Aorta (tissue), 5 donors: ENCODE results near the gene CDH9. TPM values are rescaled to one million over a fixed set of nuclear protein-coding genes. Genes with fewer than 3 reads are reported as not detected.

Experiments used
- ATAC-seq: fragments of 200-7000 bp; cut with Tn5 transposase; one replicate; pipeline ENCODE4 v1.9.1; 2022; ENCODE audit warnings: moderate library complexity; ENCODE audit not compliant: low FRiP score
- DNase-seq, 2 donors: peaks; one replicate each; pipeline ENCODE4 v3.0.0-alpha.2; 2020
- H3K27ac ChIP-seq, 2 donors: one replicate each; pipeline ENCODE4 v1.5.1; 2013; ENCODE audit warnings: low read length in 2 of 2, mild to moderate bottlenecking in 2 of 2, moderate library complexity in 2 of 2, control low read depth in 1 of 2, inconsistent platforms in 1 of 2, low read depth in 1 of 2
- H3K27me3 ChIP-seq, 2 donors: one replicate each; pipeline ENCODE4 v1.6.1; 2013; ENCODE audit warnings: control low read depth in 1 of 2, low read length in 1 of 2, mild to moderate bottlenecking in 1 of 2, moderate library complexity in 1 of 2; ENCODE audit not compliant: insufficient read depth in 2 of 2, control insufficient read depth in 1 of 2
- H3K36me3 ChIP-seq, 2 donors: one replicate each; pipeline ENCODE4 v1.6.1; 2013; ENCODE audit warnings: control low read depth in 1 of 2, low read length in 1 of 2, mild to moderate bottlenecking in 1 of 2; ENCODE audit not compliant: insufficient read depth in 2 of 2, control insufficient read depth in 1 of 2
- H3K4me1 ChIP-seq, 2 donors: one replicate each; pipeline ENCODE4 v1.6.1; 2013; ENCODE audit warnings: low read length in 2 of 2, control low read depth in 1 of 2, mild to moderate bottlenecking in 1 of 2, moderate library complexity in 1 of 2; ENCODE audit not compliant: insufficient read depth in 2 of 2, control insufficient read depth in 1 of 2
- H3K4me3 ChIP-seq, 2 donors: one replicate each; pipeline ENCODE4 v1.5.1; 2013; ENCODE audit warnings: low read length in 2 of 2, control low read depth in 1 of 2, mild to moderate bottlenecking in 1 of 2
- H3K9me3 ChIP-seq: one replicate; pipeline ENCODE4 v1.6.1; 2013; ENCODE audit warnings: mild to moderate bottlenecking, low read length; ENCODE audit not compliant: control insufficient read depth
- WGBS, 2 donors: extraction: QIAGEN DNeasy Blood & Tissue Kit; methylation state at CpG; one replicate each; pipeline ENCODE4 v1.1.7; 2013; 5-methylcytosine and 5-hydroxymethylcytosine counted together
- intact Hi-C, 2 donors: fragments of 100-400 bp; cut with DNase I; formaldehyde crosslinking; loops; one replicate each; pipeline versions ENCODE4 v1.14.2 to v1.15.0; 2022
- polyA plus RNA-seq, 2 donors: library from polyadenylated mRNA; stranded (reverse); fragments of 200-250 nt; gene quantifications; one replicate each; pipeline ENCODE4 v1.2.3, GENCODE V29; 2013
- total RNA-seq, 2 donors: library from RNA; stranded (reverse); fragmentation: NEBNext Ultra II Directional; extraction: Animal tissue kit (Norgen Biotek cat#: 25700); gene quantifications; one replicate each; pipeline ENCODE4 v1.2.1, GENCODE V29; 2021
- donor health status: healthy with polysubstance abuse.
- donor health status: Bipolar disorder and iron deficiency.
- donor health status: DM: no; HTN: no; CAD: no.
- donor health status: DM: no; HTN: no; CAD: no.
- donor health status: DM: yes; HTN: yes; CAD: no.

Gene CDH9
- total and polyA plus RNA-seq, 4 donors = not detected

DNA sequence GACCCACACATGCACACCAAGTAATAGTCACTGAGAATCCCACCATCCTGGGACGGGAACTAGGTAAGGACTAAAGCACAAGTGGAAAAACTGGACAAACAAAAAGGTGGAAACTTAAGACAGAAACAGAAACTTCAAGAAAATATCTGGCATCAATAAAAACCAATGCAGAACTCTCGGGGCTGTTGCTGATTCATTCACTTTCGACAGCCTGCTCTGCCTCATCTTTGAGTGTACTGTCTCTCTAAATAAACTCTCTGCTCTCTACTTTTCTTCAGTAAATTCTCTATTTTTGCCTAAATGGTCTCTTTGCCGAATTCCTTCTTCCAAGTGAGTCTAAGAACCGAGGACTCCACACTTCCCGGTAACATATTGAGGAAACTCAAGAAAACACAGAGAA is 116.9 kb downstream of the CDH9 start:
- 88 to 89% methylated on average over 6 of the region's 6 CpGs for WGBS, 2 donors
- H3K4me3 ChIP-seq = no peak overlapping the region
- no peaks in the 10 kb centered on the region for H3K4me1 ChIP-seq
- H3K36me3 ChIP-seq = no peaks in the 10 kb centered on the region
- intact Hi-C loops = no loop called here
- ATAC-seq (no peak), DNase-seq (no peak)
- no peaks in the 10 kb centered on the region for H3K27me3 ChIP-seq
- no peak overlapping the region for H3K27ac ChIP-seq
- H3K9me3 ChIP-seq = no peaks in the 10 kb centered on the region

DNA sequence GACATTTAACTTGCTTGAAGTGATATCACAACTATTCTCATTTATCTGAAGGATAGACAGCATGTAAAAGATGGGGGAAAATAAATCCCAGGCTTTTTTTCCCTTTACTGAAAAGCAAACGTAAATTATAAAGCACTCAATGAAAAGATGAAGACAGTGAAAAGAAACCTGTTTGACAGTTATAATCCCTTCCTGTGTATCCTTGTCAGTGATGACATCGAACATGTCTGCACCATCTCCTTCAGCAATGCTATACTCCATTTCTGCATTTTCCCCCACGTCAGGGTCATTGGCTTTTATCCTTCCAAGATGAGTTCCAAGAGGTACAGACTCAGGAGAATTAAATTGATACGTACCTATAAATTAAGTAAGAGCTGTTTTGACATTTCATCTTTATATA is 134.9 kb downstream of the CDH9 start:
- no peak overlapping the region for H3K27ac ChIP-seq
- WGBS, 2 donors = 68 to 73% methylated on average over 4 of the region's 4 CpGs
- H3K9me3 ChIP-seq = no peaks in the 10 kb centered on the region
- intact Hi-C loops = no loop called here
- ATAC-seq (no peak), DNase-seq (no peak)
- H3K4me1 ChIP-seq = no peaks in the 10 kb centered on the region
- no peak overlapping the region for H3K4me3 ChIP-seq
- no peaks in the 10 kb centered on the region for H3K36me3 ChIP-seq
- H3K27me3 ChIP-seq = no peaks in the 10 kb centered on the region

DNA sequence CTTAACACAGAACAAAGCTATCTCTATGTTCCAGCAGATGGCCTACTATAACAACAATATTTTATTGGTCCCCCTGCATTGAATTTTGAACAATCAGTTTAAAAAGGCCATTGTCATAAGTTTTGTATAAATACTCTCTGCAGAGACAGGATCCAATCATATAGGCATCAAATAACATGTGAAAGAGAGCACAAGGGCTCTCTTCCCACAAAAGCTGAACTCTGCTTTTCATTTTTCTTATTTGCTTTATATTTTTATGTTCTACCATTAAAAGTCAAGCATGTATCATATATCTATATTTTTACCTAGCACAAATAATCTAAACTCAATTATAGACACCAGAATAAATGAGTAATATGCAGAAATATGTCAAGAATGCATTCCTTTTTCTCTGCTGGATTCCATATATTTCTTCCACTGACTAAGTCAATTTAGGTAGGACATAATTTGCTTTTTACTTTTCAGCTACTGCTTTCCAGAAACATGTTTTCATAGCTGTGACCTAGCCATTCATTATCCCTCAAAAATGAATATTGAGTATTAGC is 143.6 kb downstream of the CDH9 start:
- Histone ChIP-seq H3K4me1 (no peaks in the 10 kb centered on the region), H3K27me3 (no peaks in the 10 kb centered on the region), H3K4me3 (no peak overlapping the region), H3K36me3 (no peaks in the 10 kb centered on the region), H3K27ac (no peak overlapping the region), H3K9me3 (no peaks in the 10 kb centered on the region)
- intact Hi-C loops = no loop called here
- DNase-seq (no peak), ATAC-seq (no peak)

DNA sequence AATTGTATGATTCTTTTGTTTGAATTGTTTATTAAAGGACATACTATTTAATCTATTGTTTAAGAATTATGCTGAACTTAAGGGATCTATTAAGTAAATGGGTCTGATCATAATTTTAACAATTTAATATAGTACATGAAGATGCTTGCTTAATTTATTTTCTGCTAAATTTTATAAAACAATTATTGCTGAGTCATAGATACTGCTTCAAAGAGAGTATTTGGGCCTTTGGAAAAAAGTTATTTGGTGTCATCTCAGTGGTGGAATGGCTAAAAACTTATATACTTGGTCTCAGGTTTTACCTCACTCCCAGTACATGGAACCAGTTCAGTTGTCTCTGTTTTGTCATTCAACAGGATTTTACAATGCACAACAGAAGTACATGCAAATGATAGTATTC is 145.3 kb downstream of the CDH9 start:
- H3K4me1 ChIP-seq = no peaks in the 10 kb centered on the region
- H3K4me3 ChIP-seq = no peak overlapping the region
- H3K27ac ChIP-seq = no peak overlapping the region
- H3K9me3 ChIP-seq = no peaks in the 10 kb centered on the region
- no peaks in the 10 kb centered on the region for H3K36me3 ChIP-seq
- no peaks in the 10 kb centered on the region for H3K27me3 ChIP-seq
- ATAC-seq (no peak), DNase-seq (no peak)
- intact Hi-C loops = no loop called here

DNA sequence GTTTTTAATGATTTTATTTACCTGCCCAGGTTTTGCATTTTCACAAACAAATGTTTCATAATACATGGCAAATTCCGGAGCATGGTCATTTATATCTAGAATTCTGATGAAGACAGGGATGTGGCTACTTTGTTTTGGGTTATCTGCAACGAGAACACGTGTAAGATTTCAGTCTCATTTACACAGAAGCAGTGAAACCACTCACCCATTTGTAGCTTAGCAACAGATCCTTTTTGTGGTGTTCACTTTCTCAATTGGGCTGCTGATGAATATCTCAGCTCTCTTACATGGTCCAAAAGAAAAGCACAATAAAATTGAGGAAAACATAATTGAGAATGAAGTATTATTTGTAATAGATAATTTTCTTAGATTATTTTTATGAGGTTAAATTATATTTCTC is 148.6 kb downstream of the CDH9 start:
- no peaks in the 10 kb centered on the region for H3K9me3 ChIP-seq
- no peak for DNase-seq
- no peaks in the 10 kb centered on the region for H3K27me3 ChIP-seq
- no peak overlapping the region for H3K4me3 ChIP-seq
- intact Hi-C loops = no loop called here
- no peak for ATAC-seq
- H3K4me1 ChIP-seq = no peaks in the 10 kb centered on the region
- no peaks in the 10 kb centered on the region for H3K36me3 ChIP-seq
- no peak overlapping the region for H3K27ac ChIP-seq
- 65 to 70% methylated on average over 3 of the region's 3 CpGs for WGBS, 2 donors

DNA sequence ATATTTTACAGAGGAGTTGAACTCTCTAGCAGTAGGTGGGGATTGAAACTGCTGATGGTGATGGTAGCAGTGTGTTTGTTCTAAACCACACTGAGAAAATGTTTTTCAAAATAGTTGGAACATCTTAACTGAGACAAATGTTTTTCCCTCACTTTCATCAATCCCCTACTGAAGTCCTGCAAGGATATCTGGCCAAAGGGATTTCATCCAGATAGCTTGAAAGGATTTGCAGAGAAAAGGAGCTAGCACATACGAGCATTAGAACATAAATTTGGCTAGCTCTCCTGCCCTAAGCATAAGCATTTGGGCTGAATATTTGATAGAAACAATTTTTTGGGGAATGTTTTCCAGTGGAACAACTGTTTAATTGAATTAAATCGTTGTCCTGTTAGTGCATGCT is 153.9 kb downstream of the CDH9 start:
- no peaks in the 10 kb centered on the region for H3K27me3 ChIP-seq
- no peak for ATAC-seq
- no peak for DNase-seq
- intact Hi-C loops = no loop called here
- 62 to 64% methylated on average over 2 of the region's 2 CpGs for WGBS, 2 donors
- H3K9me3 ChIP-seq = no peaks in the 10 kb centered on the region
- no peaks in the 10 kb centered on the region for H3K4me1 ChIP-seq
- H3K27ac ChIP-seq = no peak overlapping the region
- no peak overlapping the region for H3K4me3 ChIP-seq
- no peaks in the 10 kb centered on the region for H3K36me3 ChIP-seq

DNA sequence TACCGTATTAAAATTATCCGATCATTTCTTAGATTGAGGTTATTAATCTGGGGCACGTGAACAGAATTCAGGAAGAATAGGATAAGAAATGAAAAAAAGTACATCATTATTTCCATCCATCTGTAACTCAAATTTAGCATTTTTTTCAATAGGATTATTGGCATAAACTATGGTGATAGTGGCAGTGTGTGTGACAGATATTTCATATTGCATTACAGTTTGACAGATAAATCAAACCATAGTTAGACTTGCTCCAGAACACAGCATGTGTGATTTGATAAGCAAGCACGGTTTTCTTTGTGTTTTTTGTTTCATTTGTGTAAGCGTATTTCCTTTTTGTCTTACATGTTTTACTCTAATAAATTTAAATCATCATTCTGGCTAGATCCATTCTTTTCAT is 155.0 kb downstream of the CDH9 start:
- Histone ChIP-seq H3K27me3 (no peaks in the 10 kb centered on the region), H3K36me3 (no peaks in the 10 kb centered on the region), H3K27ac (no peak overlapping the region), H3K9me3 (no peaks in the 10 kb centered on the region), H3K4me3 (no peak overlapping the region), H3K4me1 (no peaks in the 10 kb centered on the region)
- no peak for DNase-seq
- 68 to 69% methylated on average over 5 of the region's 5 CpGs for WGBS, 2 donors
- intact Hi-C loops = no loop called here
- no peak for ATAC-seq

DNA sequence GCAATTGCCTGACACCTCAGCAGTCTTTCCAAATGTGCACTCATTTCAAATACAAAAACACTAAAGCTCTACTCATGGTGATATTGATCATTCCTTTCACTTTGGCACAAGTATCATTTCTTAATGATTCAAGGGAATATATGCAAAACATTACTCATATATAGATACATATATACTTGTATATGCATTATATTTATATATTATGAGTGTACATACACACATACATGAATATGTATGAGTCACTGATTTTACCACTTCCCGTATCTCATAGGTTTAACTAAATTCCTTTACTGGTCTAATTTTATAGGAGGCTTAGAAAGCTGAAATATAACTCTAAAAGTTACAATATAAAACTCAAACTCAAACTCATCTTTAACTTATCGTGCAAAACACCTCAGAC is 156.5 kb downstream of the CDH9 start:
- H3K4me3 ChIP-seq = no peak overlapping the region
- ATAC-seq (no peak), DNase-seq (no peak)
- H3K4me1 ChIP-seq = no peaks in the 10 kb centered on the region
- intact Hi-C loops = no loop called here
- no peaks in the 10 kb centered on the region for H3K9me3 ChIP-seq
- WGBS, 2 donors = 40 to 46% methylated on average over 2 of the region's 2 CpGs
- H3K27ac ChIP-seq = no peak overlapping the region
- no peaks in the 10 kb centered on the region for H3K27me3 ChIP-seq
- no peaks in the 10 kb centered on the region for H3K36me3 ChIP-seq

DNA sequence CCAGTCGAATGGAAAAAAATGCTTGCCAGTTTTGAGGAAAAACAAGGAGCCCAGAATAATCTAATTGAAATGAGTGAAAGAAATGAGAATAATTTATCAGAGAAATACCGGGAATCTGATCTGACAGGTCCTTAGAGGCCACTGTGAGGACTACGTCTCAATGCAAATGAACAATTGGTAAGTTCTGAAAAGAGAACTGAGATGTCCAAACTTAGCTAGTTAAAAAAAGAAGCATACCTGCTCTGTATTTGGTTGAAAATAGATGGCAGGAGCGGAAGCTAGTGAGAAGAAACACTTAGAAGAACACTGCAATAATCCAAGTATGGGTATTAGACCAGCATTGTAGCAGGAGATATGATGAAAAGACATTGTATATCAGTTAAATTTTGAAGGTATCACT is 161.2 kb downstream of the CDH9 start:
- intact Hi-C loops = no loop called here
- no peak overlapping the region for H3K27ac ChIP-seq
- WGBS, 2 donors = 49 to 50% methylated on average over 4 of the region's 4 CpGs
- no peak for DNase-seq
- no peak for ATAC-seq
- no peaks in the 10 kb centered on the region for H3K4me1 ChIP-seq
- no peaks in the 10 kb centered on the region for H3K27me3 ChIP-seq
- H3K4me3 ChIP-seq = no peak overlapping the region
- H3K9me3 ChIP-seq = no peaks in the 10 kb centered on the region
- no peaks in the 10 kb centered on the region for H3K36me3 ChIP-seq
